Measurements from ENCODE around the gene HEYL.

Gene HEYL

GRCh38 chr1:39663559-39663958 is 24.1 kb upstream of the HEYL start:
- no peak for DNase-seq

- DNase-seq = no peak
Observed at GRCh38 chr1:39662861-39663260, 23.4 kb upstream of the HEYL start.

GRCh38 chr1:39659538-39659937 is 20.1 kb upstream of the HEYL start:
- DNase-seq = no peak

GRCh38 chr1:39659110-39659509 is 19.7 kb upstream of the HEYL start:
- DNase-seq = no peak

DNA sequence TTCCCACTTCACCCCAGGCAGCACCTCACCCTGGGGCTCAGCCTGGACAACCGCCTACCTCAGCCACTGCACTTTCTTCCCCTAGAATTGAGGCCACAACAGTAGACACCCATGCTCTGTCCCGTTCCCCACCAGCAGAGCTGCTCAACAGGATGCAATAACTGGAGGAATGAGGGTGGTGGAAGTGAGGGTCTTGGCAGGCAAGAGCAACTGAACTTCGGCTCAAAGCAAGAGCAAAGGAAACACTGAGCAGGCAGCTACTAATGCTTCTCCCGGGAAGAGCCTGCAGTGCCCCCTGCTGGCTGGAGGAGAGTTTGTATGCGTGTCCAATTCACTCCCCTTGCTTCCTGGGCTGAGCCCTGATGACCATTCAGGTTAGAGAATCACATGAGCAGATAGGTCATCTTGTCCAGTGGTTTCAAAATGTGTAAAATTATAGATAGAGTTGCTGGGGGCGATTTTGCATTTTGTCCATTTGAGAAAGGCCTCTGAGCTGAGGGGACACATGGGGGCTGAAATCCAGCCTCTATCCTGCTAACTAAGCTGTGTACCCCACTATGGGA is 18.6 kb upstream of the HEYL start:
- peak in 3 of 4 experiments; percentile 5 to 46 (median 11) for DNase-seq

DNA sequence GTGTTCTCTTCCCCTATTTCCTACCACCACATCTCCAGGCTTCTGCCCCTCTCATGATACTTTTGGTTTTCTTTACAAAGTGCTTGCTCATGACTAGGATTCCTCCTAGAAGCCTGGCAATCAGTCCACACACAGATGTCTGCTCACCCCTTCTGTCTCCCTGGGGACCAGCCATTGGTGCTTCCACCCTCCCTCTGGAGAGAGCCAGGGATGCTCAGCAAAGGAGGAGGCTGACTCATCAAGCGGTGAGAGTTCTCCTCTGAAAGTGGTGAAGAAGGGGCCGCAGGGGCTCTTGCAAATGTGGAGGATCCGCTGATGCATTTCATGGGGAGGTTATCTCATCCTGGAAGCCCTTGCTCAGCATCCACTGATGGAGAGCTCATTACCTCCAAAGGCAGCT is 18.0 kb upstream of the HEYL start:
- DNase-seq = no peak

DNA sequence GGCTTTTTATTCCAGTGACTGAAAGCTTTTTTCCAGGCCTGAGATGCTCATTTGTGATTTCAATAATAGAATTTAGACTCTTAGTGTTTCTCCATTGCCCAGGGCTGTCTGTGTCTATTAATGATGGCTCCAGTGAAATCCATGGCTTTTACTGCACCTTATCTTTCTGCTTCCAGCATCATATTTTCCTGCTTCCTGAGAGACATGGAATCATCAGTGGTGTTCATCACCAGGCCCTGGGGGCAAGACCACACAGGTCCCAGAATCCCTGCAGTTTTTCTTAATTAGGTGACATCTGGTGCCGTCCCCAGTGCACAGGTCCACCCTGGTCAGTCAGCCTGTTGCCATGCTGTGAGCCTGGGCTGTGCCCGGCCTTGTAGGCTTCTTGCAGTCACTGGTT is 16.9 kb upstream of the HEYL start:
- DNase-seq = no peak

- no peak for DNase-seq
Observed at GRCh38 chr1:39655578-39656268, 16.3 kb upstream of the HEYL start.

DNA sequence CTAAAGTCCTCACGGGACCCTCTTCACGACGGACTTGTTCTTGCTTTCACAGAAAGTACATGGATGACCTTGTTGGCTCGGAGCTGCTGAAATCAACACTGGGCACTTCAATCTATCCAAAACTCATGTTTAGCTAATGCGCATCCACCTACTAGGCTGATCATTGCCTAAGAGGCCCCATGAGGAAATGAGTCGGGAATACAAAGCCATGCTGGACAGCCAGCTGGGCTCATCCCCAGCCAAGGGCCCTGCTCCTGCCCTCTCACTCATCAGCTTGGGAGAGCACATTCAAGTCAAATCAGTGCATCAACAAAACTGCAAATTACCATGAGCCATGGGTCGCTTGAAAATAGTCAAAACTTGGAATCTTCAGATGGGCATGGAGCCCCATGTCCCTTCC is 14.8 kb upstream of the HEYL start:
- DNase-seq = no peak

- peak in 3 of 4 experiments; percentile 48 to 66 (median 54) for DNase-seq
Observed at GRCh38 chr1:39653546-39654031, 14.1 kb upstream of the HEYL start.

- no peak for DNase-seq
Observed at GRCh38 chr1:39652554-39652953, 13.1 kb upstream of the HEYL start.

DNA sequence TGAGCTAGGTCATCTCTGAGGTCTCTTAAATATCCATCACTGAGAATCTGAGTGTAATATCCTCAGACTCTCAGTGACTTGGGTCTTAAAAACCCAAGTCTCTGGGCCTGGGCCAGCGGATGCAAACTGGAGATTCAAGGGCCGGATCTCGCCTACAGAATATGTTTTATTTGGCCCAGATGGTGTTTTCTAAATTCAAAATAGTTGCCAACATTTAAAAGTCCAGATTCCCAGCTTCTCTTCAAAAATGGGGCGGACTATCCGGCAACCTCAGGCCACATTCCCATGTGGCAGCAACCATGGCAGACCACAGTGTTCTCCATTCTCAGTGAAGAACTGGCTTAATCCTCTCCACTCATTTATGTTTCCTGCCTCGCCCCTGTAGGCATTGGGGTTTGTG is 12.7 kb upstream of the HEYL start:
- DNase-seq = no peak

- DNase-seq = no peak
Observed at GRCh38 chr1:39650431-39650830, 11.0 kb upstream of the HEYL start.

GRCh38 chr1:39649636-39650185 is 10.3 kb upstream of the HEYL start:
- no peak for DNase-seq

GRCh38 chr1:39648496-39648895 is 9.1 kb upstream of the HEYL start:
- no peak for DNase-seq

- no peak for DNase-seq
Observed at GRCh38 chr1:39647247-39647646, 7.8 kb upstream of the HEYL start.

GRCh38 chr1:39646232-39647081 is 7.0 kb upstream of the HEYL start:
- no peak for DNase-seq

DNA sequence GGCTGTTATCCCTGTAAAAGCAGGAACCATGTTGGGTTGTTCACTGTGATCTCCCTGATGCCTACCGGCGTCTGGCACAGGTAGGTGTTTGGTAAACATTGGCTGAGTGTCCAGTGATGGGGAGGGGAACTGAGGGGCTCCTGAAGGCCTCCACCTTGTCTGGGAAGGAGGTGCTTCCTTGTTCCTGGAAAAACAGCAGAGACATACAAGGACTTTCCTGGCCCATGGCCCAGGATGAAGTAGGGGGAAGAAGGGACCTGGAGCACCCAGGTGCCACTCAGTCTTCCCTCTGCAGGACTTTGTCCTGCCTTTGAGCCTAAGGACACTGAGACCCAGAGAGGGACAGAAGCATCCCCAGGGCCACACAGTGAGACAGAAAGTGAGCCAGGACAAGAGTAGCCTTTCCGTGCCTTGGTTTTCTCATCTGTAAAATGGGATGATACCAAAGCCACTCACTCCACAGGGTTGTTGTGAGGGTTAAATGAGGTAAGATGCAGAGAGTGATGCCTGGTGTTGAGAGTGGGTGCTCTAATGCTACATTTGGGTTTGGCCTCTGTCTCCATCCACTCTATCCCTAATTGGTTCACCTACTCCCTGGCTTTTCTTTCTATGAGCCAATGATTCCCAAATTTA is 6.1 kb upstream of the HEYL start:
- no peak for DNase-seq

- DNase-seq = no peak
Observed at GRCh38 chr1:39643705-39644104, 4.3 kb upstream of the HEYL start.

DNA sequence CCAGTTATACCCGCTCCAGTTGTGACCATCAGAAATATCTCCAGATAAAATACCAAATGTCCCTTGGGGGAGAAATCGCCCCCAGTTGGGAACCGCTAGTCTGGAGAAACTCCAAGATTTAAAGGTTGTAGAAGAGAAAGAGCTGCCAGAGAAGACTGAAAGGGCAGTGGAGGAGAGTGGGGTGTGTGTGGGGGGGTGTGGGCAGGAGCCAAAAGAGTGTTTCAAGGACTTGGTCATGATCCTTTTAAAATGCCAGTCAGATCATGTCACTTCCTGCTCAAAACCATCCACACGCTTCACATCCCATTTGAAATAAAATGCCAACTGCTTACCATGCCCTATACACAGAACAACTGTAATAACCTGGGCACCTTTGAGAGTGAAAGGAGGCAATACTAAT is 3.4 kb upstream of the HEYL start:
- no peak for DNase-seq

GRCh38 chr1:39640861-39641260 is 1.4 kb upstream of the HEYL start:
- DNase-seq = no peak

GRCh38 chr1:39638965-39639304 is 508 bp downstream of the HEYL start:
- DNase-seq = no peak

- DNase-seq = no peak
Observed at GRCh38 chr1:39637361-39637760, 2.1 kb downstream of the HEYL start.
